Measurements from ENCODE around the gene LIN37.
"Not testable (repeated sequence)": the region's sequence is repeated elsewhere in the genome, so short reads cannot be mapped to it uniquely, and the experiment has no call there.

LIN37 gene

DNA sequence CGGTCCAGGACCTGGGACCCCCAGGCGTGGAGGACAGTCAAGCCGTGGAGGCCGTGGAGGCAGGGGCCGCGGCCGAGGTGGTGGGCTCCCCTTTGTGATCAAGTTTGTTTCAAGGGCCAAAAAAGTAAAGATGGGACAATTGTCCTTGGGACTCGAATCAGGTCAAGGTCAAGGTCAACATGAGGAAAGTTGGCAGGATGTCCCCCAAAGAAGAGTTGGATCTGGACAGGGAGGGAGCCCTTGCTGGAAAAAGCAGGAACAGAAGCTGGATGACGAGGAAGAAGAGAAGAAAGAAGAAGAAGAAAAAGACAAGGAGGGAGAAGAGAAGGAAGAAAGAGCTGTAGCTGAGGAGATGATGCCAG is 28.2 kb upstream of the LIN37 start:
- DNase-seq, result no peak

DNA sequence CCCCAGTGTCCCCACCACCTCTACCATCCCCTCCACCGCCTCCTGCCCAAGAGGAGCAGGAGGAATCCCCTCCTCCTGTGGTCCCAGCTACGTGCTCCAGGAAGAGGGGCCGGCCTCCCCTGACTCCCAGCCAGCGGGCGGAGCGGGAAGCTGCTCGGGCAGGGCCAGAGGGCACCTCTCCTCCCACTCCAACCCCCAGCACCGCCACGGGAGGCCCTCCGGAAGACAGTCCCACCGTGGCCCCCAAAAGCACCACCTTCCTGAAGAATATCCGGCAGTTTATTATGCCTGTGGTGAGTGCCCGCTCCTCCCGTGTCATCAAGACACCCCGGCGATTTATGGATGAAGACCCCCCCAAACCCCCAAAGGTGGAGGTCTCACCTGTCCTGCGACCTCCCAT is 27.7 kb upstream of the LIN37 start:
- no peak for DNase-seq

DNA sequence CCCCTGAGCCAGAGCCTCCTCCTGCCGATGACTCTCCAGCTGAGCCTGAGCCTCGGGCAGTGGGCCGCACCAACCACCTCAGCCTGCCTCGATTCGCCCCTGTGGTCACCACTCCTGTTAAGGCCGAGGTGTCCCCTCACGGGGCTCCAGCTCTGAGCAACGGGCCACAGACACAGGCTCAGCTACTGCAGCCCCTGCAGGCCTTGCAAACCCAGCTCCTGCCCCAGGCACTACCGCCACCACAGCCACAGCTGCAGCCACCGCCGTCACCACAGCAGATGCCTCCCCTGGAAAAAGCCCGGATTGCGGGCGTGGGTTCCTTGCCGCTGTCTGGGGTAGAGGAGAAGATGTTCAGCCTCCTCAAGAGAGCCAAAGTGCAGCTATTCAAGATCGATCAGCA is 27.0 kb upstream of the LIN37 start:
- DNase-seq, result no peak

DNA sequence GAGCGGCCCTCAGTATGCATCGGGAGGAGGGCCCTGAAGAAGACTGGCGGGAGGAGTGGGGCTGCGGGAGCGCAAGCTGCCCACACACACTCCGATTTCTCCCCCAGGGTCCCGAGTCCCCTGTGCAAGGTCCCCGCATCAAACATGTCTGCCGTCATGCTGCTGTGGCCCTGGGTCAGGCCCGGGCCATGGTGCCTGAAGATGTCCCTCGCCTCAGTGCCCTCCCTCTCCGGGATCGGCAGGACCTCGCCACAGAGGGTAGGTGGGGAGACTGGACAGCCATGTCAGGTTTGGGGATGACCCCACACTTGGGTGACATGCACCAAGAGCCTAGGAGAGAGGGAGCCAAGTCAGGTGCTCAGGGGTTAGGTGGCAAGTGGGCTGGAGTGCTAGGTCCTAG is 25.9 kb upstream of the LIN37 start:
- no peak for DNase-seq

DNA sequence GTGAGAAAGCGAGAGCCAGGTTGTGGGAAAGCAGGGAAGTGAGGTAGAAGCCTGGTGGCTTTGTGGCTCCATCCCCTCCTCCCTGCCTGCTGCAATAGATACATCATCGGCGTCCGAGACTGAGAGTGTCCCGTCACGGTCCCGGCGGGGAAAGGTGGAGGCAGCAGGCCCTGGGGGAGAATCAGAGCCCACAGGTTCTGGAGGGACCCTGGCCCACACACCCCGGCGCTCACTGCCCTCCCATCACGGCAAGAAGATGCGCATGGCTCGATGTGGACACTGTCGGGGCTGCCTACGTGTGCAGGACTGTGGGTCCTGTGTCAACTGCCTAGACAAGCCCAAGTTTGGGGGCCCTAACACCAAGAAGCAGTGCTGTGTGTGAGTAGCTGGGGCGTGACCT is 25.5 kb upstream of the LIN37 start:
- DNase-seq, result no peak

DNA sequence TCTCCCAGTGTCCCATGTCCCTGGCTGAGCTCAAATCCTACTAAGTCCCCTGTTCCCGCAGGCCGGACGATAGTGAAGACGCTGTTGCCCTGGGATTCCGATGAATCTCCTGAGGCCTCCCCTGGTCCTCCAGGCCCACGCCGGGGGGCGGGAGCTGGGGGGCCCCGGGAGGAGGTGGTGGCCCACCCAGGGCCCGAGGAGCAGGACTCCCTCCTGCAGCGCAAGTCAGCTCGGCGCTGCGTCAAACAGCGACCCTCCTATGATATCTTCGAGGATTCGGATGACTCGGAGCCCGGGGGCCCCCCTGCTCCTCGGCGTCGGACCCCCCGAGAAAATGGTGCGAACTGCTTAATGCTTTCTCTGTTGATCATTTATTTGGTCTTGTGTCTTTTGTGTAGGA is 24.7 kb upstream of the LIN37 start:
- no peak for DNase-seq

DNA sequence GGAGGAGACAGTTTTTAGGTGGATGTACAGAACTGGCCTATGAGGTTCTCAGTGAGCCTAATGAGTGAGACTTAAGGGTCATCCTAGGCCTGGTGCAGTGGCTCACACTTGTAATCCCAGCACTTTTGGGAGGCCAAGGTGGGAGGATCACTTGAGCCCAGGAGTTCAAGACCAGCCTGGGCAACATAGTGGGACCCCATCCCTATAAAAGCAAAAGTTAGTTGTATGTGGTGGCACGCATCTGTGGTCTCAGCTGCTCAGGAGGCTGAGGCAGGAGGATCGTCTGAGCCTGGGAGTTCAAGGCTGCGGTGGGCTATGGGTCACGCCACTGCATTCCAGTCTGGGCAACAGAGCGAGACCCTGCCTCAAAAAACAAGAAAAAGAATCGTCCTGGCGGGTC is 24.2 kb upstream of the LIN37 start:
- DNase-seq, result not testable (repeated sequence)

DNA sequence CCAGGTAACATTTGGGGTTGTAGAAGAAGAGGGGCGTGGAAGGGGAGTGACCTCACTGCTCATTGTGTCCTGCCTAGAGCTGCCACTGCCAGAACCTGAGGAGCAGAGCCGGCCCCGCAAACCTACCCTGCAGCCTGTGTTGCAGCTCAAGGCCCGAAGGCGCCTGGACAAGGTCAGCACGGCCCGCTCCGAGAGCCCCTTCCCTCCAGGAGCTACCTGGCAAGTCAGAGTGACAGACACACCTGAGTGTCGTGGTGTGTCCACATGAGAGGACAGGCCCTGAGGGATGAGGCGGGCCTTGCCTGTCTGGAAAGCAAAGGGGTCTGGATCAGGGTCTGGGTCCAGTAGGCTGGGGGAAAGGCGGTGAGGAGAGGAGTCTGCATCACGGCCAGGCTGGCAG is 23.8 kb upstream of the LIN37 start:
- no peak for DNase-seq

DNA sequence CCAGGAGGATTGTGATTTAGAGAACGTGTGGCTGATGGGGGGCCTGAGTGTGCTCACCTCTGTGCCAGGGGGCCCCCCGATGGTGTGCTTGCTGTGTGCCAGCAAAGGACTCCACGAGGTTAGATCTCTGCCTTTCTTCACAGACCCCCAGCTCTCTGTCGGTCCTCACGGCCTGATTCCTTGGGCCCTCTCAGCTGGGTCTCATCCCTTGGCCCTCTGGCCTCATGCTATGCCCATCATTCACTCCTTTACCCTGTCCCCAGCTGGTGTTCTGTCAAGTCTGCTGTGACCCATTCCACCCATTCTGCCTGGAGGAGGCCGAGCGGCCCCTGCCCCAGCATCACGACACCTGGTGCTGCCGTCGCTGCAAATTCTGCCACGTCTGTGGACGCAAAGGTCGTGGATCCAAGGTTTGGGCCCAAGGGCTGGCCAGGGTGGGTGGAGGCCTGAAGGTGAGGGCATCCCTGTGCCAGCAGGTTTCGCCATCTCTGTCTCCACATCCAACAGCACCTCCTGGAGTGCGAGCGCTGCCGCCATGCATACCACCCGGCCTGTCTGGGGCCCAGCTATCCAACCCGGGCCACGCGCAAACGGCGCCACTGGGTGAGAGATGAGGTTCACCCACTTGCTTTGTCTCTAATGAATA is 23.0 kb upstream of the LIN37 start:
- DNase-seq, result no peak

DNA sequence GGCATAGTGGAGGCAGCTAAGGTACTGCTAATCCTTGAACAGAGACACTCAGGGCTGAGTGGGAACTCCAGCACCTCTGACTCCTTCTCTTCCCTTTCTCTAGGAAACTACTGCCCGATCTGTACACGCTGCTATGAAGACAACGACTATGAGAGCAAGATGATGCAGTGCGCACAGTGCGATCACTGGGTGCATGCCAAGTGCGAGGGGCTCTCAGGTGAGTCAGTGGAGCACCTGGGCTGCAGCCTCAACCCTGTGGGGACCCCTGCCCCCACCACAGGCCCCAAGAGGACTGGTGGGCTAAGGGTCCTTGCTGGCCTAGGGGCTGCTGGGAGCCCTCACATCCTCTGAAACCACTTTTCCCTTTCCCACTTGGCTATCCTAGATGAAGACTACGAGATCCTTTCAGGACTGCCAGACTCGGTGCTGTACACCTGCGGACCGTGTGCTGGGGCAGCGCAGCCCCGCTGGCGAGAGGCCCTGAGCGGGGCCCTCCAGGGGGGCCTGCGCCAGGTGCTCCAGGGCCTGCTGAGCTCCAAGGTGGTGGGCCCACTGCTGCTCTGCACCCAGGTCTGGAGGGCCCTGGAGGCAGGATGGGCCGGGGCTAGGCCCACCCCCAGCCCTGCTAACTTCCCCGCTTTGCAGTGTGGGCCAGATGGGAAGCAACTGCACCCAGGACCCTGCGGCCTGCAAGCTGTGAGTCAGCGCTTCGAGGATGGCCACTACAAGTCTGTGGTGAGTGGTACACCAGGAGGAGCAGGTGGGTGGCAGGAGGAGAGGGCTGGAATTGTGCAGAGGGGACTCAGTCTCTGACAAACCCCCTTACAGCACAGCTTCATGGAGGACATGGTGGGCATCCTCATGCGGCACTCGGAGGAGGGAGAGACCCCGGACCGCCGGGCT is 21.1 kb upstream of the LIN37 start:
- no peak for DNase-seq

DNA sequence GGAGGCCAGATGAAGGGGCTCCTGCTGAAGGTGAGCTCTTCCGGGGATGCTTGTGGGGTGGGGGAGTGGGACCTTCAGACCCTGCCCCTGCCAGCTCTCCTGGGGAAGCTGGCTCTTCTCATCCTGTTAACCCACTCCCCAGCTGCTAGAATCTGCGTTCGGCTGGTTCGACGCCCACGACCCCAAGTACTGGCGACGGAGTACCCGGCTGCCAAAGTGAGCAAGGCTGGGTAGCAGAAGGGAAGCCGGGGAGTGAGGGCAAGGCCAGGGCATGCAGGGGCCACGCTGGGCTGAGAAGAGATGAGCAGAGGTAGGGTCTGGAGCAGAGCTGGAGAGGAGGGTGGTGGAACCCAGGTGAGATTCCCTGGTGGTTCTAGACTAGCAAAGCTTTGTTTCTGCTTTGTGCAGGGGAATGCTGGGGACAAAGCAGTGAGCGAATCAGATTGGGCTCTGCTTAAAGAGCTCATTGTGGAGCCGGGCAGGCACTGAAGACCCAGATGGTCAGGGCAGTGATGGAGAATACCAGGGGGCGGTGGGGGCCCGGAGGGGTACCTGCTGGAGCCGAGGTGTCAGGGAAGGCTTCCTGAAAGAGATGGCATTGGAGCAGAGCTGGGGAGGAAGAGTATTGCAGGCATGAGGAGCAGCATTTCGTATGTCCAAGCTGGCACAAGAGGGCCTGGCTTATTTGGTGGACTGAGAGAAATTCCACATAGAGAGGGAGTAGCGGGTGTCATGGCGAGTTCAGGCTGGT is 20.2 kb upstream of the LIN37 start:
- DNase-seq, result no peak

DNA sequence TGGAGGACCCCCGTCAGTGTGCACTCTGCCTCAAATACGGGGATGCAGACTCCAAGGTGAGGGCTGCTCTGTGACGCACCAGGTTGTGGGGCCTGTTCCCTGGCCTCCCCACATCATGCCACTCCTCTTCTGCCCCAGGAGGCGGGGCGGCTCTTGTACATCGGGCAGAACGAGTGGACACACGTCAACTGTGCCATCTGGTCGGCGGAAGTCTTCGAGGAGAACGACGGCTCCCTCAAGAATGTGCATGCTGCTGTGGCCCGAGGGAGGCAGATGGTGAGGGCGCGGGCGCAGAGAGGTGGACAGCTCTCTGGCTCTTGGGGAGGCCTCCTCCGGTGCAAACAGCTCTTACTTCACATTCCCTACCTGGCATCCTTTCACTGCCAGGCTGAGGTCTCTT is 19.4 kb upstream of the LIN37 start:
- no peak for DNase-seq

DNA sequence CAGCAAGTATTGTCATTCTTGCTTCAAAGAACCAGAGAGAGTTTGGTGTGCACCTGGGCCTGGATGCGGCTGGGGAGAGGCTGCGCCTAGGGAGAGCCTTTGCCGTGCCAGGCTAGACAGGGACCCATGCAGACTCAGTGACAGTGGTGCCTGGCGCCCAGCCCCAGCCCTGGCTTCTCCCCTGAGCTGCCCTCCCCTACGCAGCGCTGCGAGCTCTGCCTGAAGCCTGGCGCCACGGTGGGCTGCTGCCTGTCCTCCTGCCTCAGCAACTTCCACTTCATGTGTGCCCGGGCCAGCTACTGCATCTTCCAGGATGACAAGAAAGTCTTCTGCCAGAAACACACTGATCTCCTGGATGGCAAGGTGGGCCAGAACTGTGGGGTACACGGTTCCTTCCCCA is 18.6 kb upstream of the LIN37 start:
- DNase-seq, result no peak

DNA sequence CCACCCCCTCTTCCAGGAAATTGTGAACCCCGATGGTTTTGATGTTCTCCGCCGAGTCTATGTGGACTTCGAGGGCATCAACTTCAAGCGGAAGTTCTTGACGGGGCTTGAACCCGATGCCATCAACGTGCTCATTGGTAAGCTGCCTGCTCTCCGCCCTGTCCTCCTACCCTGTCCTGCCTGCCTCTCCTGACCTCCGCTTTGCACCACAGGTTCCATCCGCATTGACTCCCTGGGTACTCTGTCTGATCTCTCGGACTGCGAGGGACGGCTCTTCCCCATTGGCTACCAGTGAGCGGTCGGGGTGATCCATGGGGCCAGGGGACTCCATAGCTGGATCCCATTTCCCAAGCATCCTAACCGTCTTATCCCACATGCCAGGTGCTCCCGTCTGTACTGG is 18.1 kb upstream of the LIN37 start:
- DNase-seq, result no peak

DNA sequence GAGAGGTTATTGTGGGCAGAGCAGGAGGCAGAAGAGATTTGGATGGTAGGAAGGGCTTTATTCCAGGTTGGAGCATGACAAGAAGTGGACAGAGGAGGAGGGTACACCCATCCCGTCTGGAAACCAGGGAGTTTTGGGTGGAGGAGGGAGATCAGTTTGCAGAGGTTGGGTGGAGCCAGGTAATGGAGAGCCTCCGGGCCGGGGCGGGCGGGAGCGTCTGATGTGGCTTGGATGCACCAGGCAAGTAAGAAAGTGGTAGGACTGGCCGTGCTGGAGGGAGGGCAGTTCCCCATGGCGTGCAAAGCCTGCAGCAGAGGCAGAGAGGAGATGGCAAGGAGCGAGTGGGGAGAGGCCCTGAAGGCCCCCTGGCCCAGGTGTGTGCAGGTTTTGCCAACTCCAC is 17.0 kb upstream of the LIN37 start:
- no peak for DNase-seq

DNA sequence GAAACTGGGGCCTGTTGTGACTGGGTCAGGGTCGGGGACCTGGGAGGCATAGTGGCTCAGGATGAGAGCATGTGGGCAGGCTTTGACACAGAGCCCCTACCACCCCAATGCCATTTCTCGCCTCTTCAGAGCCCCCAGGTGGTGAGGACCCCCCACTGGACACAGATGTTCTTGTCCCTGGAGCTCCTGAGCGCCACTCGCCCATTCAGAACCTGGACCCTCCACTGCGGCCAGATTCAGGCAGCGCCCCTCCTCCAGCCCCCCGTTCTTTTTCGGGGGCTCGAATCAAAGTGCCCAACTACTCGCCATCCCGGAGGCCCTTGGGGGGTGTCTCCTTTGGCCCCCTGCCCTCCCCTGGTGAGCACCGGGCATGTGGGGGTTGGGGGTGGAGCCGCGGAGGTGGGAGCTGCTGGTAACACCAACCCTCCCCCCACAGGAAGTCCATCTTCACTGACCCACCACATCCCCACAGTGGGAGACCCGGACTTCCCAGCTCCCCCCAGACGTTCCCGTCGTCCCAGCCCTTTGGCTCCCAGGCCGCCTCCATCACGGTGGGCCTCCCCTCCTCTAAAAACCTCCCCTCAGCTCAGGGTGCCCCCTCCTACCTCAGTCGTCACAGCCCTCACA is 16.5 kb upstream of the LIN37 start:
- no peak for DNase-seq

DNA sequence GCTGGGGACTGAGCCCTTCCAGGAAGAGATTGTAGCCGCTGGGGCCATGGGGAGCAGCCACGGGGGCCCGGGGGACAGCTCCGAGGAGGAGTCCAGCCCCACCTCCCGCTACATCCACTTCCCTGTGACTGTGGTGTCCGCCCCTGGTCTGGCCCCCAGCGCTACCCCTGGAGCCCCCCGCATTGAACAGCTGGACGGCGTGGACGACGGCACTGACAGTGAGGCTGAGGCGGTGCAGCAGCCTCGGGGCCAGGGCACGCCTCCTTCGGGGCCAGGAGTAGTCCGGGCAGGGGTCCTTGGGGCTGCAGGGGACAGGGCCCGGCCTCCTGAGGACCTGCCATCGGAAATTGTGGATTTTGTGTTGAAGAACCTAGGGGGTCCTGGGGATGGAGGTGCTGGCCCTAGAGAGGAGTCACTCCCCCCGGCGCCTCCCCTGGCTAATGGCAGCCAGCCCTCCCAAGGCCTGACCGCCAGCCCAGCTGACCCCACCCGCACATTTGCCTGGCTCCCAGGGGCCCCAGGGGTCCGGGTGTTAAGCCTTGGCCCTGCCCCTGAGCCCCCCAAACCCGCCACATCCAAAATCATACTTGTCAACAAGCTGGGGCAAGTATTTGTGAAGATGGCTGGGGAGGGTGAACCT is 15.7 kb upstream of the LIN37 start:
- no peak for DNase-seq

DNA sequence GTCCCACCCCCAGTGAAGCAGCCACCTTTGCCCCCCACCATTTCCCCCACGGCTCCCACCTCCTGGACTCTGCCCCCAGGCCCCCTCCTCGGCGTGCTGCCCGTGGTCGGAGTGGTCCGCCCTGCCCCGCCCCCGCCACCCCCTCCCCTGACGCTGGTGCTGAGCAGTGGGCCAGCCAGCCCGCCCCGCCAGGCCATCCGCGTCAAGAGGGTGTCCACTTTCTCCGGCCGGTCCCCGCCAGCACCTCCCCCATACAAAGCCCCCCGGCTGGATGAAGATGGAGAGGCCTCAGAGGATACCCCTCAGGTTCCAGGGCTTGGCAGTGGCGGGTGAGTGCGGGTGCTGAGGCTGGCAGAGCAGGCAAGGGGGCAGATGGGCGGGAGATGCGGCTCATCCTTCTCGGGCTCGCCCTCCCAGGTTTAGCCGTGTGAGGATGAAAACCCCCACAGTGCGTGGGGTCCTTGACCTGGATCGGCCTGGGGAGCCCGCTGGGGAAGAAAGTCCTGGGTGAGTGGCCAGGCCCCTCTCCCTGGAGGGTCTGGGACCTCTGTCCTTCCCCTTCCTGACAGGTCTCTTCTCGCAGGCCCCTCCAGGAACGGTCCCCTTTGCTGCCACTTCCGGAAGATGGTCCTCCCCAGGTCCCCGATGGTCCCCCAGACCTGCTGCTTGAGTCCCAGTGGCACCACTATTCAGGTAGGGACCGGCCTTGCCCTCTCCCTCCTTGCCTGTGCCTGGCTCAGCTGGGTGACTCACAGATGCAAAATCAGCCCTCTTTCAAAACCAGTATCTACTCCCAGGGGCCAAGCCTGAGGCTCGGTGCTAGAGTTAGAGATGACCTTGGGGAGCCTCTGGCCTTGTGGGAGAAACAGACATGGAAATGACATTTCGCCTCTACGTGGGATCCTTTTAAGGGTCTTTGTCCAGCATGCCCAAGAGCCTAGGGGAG is 14.9 kb upstream of the LIN37 start:
- DNase-seq, result no peak

DNA sequence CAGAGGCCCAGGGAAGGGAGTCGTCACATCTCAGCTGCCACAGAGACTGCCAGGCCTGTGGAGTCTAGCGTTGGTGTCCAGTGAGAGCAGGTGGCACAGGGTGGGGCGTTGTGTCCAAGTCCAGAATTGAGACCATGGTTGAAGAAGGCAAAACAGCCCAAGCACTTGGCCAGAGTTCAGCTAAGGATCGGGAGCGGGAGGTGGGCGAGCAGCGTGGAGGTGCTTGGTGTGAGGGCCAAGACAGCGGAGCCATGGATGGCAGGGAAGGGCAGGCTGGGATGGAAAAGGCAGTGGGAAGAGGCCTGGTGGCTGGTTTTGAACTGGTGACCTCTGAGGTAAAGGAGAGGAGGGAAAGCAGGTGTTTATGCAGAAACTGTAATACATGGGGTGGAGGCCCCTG is 14.1 kb upstream of the LIN37 start:
- no peak for DNase-seq

DNA sequence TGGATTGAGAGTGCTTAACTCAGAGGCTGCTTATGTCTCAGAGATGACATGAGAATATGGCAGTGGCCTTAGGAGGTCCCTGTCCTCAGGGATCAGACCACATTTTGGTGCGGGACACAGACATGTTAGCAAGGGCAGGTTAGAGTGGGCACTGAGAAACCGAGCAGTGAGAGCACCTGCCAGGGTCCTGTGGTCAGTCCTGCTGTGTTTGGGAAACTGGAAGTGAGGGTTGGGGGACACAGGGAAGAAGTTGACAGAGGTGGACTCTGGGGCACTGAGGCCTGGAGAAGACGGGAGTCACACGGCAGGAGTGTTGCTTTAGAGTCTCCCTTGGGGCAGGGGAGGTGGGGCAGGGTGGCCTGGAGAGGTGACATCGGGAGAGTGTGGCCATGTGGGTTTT is 13.5 kb upstream of the LIN37 start:
- DNase-seq, result no peak

DNA sequence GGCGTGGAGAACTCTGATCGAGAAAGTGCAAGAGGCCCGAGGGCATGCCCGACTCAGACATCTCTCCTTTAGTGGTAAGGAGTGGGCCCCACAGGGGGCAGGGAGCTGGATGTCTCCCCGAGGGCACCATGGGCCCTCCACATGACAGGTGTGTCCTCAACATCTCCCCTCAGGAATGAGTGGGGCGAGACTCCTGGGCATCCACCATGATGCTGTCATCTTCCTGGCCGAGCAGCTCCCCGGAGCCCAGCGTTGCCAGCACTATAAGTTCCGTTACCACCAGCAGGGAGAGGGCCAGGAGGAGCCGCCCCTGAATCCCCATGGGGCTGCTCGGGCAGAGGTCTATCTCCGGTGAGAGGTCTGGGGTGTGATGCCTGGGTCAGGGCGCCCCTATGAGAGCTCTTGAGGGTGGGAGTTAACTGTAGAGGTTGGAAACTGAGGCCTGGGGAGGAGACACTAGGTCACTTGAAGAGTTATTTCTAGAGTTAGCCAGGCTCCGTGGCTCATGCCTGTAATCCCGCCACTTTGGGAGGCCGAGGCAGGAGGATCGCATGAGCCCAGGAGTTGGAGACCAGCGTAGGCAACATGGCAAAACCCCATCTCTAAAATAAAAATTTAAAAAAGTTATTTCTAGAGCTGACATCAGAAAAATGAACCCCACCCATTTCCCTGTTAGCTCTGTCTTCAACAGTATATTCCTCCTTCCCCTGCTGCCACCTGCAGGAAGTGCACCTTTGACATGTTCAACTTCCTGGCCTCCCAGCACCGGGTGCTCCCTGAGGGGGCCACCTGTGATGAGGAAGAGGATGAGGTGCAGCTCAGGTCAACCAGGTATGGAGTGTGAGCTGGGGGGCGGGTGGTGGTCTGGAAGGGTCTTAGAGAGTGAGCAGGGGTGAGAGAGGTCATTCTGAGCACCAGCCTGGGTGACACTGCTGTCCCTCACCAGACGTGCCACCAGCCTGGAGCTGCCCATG is 11.2 kb upstream of the LIN37 start:
- no peak for DNase-seq
